Uterus (tissue), 2 donors: ENCODE results near the gene LRRC4C.

ENCODE experiments used
- POLR2A ChIP-seq, 2 donors: fragments of 450-650 bp; IDR thresholded peaks; one replicate each; pipeline ENCODE4 v1.6.1; 2016; ENCODE audit warnings: antibody characterized with exemption in 2 of 2, mild to moderate bottlenecking in 1 of 2, moderate library complexity in 1 of 2
- TF ChIP-seq, protein P1 (sequence below), 4 experiments: fragments of 200-600 bp in 2 of 4; fragments of 450-650 bp in 2 of 4; sonication (generic) in 2 of 4; IDR thresholded peaks; one replicate each; pipeline ENCODE4 v1.5.1; 2016 to 2019; ENCODE audit warnings: antibody characterized with exemption in 4 of 4, mild to moderate bottlenecking in 2 of 4, moderate library complexity in 1 of 4

- no peak for TF ChIP-seq POLR2A (IDR thresholded peaks at IDR 0.05)
- TF ChIP-seq, protein P1, sequence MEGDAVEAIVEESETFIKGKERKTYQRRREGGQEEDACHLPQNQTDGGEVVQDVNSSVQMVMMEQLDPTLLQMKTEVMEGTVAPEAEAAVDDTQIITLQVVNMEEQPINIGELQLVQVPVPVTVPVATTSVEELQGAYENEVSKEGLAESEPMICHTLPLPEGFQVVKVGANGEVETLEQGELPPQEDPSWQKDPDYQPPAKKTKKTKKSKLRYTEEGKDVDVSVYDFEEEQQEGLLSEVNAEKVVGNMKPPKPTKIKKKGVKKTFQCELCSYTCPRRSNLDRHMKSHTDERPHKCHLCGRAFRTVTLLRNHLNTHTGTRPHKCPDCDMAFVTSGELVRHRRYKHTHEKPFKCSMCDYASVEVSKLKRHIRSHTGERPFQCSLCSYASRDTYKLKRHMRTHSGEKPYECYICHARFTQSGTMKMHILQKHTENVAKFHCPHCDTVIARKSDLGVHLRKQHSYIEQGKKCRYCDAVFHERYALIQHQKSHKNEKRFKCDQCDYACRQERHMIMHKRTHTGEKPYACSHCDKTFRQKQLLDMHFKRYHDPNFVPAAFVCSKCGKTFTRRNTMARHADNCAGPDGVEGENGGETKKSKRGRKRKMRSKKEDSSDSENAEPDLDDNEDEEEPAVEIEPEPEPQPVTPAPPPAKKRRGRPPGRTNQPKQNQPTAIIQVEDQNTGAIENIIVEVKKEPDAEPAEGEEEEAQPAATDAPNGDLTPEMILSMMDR (IDR thresholded peaks at IDR 0.05), result no peak
Observed at GRCh38 chr11:41382927-41383326, 76.5 kb downstream of the LRRC4C start.
